ENCODE measurements around the gene OR4C45. TPM values are rescaled to one million over a fixed set of nuclear protein-coding genes. Genes with fewer than 3 reads are reported as not detected.

Gene OR4C45
- total and polyA plus RNA-seq, 2 of the 4 experiments (the other 2 are of a cell fraction) = not detected

DNA sequence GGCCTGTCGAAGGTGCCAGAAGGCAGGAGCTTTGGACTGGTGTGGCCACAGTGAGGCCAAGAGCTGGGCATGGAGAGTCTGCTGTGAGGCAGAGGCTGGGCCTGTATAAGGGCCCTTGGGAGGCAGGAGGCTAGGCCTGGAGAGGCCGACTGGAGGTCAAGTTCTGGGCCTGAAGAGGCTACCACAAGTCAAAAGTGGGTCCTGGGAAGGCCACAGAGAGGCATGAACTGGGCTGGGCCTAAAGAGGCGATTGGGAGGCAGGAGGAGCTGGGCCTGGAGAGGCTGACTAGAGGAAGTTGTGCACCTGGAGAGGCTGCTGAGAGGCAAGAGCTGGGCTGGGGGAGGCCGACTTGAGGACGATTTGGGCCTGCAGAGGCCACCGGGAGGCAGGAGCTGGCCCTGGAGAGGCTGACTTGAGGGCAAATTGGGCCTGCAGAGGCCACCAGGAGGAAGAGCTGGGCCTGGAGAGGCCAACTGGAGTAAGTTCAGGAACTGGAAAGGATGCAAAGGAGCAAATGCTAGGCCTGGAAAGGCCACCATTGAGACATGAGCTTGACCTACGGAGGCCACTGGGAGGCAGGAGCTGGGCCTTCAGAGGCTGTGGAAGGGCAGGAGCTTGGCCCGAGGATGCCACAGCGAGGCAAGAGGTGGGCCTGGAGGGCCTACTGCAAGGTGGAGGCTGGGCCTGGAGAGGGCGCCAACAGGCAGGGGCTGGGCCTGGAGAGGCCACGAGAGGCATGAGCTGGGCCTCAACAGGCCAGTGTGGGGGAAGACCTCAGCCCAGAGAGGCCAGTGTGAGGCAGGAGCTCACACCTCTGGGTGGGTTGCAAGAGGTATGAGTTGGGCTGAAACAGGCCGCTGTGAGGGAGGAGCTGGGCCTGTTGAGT is 39.8 kb downstream of the OR4C45 start:
- no peak overlapping the region for H3K27ac ChIP-seq (ENCODE audit: insufficient read depth, low read length)
- no peaks in the 10 kb centered on the region for H3K36me3 ChIP-seq (ENCODE audit: control insufficient read depth, insufficient read depth, low read length)
- ChIA-PET CTCF (no interaction called here), POLR2A (ENCODE audit: unreplicated experiment) (no interaction called here)
- H2AFZ ChIP-seq (replicated peaks; ENCODE audit: low read length, poor library complexity) = no peak overlapping the region
- H2BK120ac ChIP-seq (ENCODE audit: low read depth, low read length) = no peak overlapping the region
- WGBS, 2 experiments (ENCODE audit: extremely low coverage in 2 of 2, insufficient read length in 1 of 2) = 36% methylated on average over 7 of the region's 12 CpGs; no CpG with 5 or more reads in 1 of the 2 experiments
- no peak overlapping the region for H2AK9ac ChIP-seq (replicated peaks; ENCODE audit: low read depth, low read length, poor library complexity)
- BruUV-seq (replicated peaks) = no TSS peak
- no peak overlapping the region for H3K4ac ChIP-seq (ENCODE audit: low read depth, low read length)
- no peak overlapping the region for H3K18ac ChIP-seq (ENCODE audit: low read depth, low read length)
- no peak for ATAC-seq (ENCODE audit: low read depth)
- no peak overlapping the region for H4K5ac ChIP-seq (ENCODE audit: low read depth, low read length)
- no peak overlapping the region for H3K23ac ChIP-seq (ENCODE audit: low read depth, low read length)
- peaks cover 48% of the 10 kb centered on the region for H3K9me3 ChIP-seq (ENCODE audit: control insufficient read depth, insufficient read depth, low read length)
- no peak overlapping the region for H3K9ac ChIP-seq (ENCODE audit: low read depth, low read length)
- no peaks in the 10 kb centered on the region for H3K27me3 ChIP-seq (ENCODE audit: control insufficient read depth, insufficient read depth, low read length)
- H3K56ac ChIP-seq (ENCODE audit: extremely low read depth, insufficient read depth, low read length) = no peak overlapping the region
- TF ChIP-seq FOS (IDR thresholded peaks at IDR 0.05; ENCODE audit: low read depth, low read length) (no peak), CTCF (conservative IDR thresholded peaks at IDR 0.05; ENCODE audit: low read depth, low read length) (no peak), CHD1 (IDR thresholded peaks at IDR 0.05; ENCODE audit: low read depth, low read length) (no peak), BHLHE40 (IDR thresholded peaks at IDR 0.05; ENCODE audit: low read depth, low read length) (no peak), MAFK (IDR thresholded peaks at IDR 0.05; ENCODE audit: low read depth, low read length) (no peak), MAZ (IDR thresholded peaks at IDR 0.05; ENCODE audit: borderline replicate concordance, low read depth, low read length) (no peak), SMC3 (IDR thresholded peaks at IDR 0.05; ENCODE audit: low read depth, low read length) (no peak), CEBPB (IDR thresholded peaks at IDR 0.05; ENCODE audit: low read depth, low read length) (no peak), POLR2A (IDR thresholded peaks at IDR 0.05; ENCODE audit: low read depth, low read length) (no peak), RCOR1 (IDR thresholded peaks at IDR 0.05; ENCODE audit: insufficient replicate concordance, low read length) (no peak), NFE2L2 (IDR thresholded peaks at IDR 0.05; ENCODE audit: low read depth, low read length) (no peak)
- TF ChIP-seq, protein P1, sequence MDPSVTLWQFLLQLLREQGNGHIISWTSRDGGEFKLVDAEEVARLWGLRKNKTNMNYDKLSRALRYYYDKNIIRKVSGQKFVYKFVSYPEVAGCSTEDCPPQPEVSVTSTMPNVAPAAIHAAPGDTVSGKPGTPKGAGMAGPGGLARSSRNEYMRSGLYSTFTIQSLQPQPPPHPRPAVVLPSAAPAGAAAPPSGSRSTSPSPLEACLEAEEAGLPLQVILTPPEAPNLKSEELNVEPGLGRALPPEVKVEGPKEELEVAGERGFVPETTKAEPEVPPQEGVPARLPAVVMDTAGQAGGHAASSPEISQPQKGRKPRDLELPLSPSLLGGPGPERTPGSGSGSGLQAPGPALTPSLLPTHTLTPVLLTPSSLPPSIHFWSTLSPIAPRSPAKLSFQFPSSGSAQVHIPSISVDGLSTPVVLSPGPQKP (IDR thresholded peaks at IDR 0.05; ENCODE audit: borderline replicate concordance, low read depth, low read length) = no peak
- H3K14ac ChIP-seq (replicated peaks; ENCODE audit: low read depth, low read length) = no peak overlapping the region
- no peaks in the 10 kb centered on the region for H3K4me1 ChIP-seq (ENCODE audit: control insufficient read depth, insufficient read depth, low read length)
- H4K8ac ChIP-seq (ENCODE audit: low read depth in 2 of 2, low read length in 2 of 2) = no peak overlapping the region
- no peak overlapping the region for H3K4me3 ChIP-seq (ENCODE audit: insufficient read depth, low read depth, low read length)
- no peak overlapping the region for H2BK20ac ChIP-seq (ENCODE audit: low read depth, low read length)
- dilution Hi-C loops (cut with HindIII; ENCODE audit: low sequenced_read_pairs, unreplicated experiment) = no loop called here
- intact Hi-C loops (cut with micrococcal nuclease) = no loop called here
- in situ Hi-C loops (cut with MboI; ENCODE audit: low sequenced_read_pairs) = no loop called here
- H2BK15ac ChIP-seq (ENCODE audit: low read depth, low read length) = no peak overlapping the region
- no peak overlapping the region for H2AK5ac ChIP-seq (ENCODE audit: low read depth, low read length)
- no peaks in the 10 kb centered on the region for H4K20me1 ChIP-seq (ENCODE audit: insufficient read depth, low read length)
- no peaks in the 10 kb centered on the region for H3K9me1 ChIP-seq (ENCODE audit: insufficient read depth, low read length)
- no peak overlapping the region for H3K4me2 ChIP-seq (ENCODE audit: low read depth, low read length)
- H4K91ac ChIP-seq (ENCODE audit: insufficient read depth, low read depth, low read length) = no peak overlapping the region
- no peak for DNase-seq
- H2BK5ac ChIP-seq (ENCODE audit: low read depth, low read length, poor library complexity, severe bottlenecking) = no peak overlapping the region
- H3K79me1 ChIP-seq (ENCODE audit: low read depth in 1 of 2, low read length in 2 of 2) = no peaks in the 10 kb centered on the region
